ENCODE data around the gene NMNAT2. TPM values are rescaled to one million over a fixed set of nuclear protein-coding genes. Genes with fewer than 3 reads are reported as not detected.

The NMNAT2 gene
- total and polyA plus RNA-seq, 12 donors: 0.23 to 5.8 (median 2.1) TPM

- Histone ChIP-seq H3K4me1 (peaks cover 17 to 88% (median 64%) of the 10 kb centered on the region in 9 donors), H3K27ac (peak overlapping the region in 9 of 10 donors; percentile 75 to 91 (median 85)), H3K4me3 (no peak overlapping the region), H3K9me3 (peaks cover 0 to 4% (median 0%) of the 10 kb centered on the region in 11 donors), H3K27me3 (no peaks in the 10 kb centered on the region), H3K36me3 (no peaks in the 10 kb centered on the region)
- intact Hi-C loops (cut with DNase I): loop anchor here in 5 of 10 donors (10.0 kb wide), 3 partner anchors 179 to 339 kb away; partner anchors contain the start of gene SMG7 (in 1 of the 5)
- DNase-seq (no peak), ATAC-seq (no peak)
- no peak for TF ChIP-seq CTCF (IDR thresholded peaks at IDR 0.05)
- 78 to 95% methylated on average over 4 of the region's 4 CpGs for WGBS, 2 donors
These were observed 132.4 kb downstream of the NMNAT2 start for GRCh38 chr1:183285746-183286145.

- TF ChIP-seq CTCF (IDR thresholded peaks at IDR 0.05): no peak
- H3K27me3 ChIP-seq: no peaks in the 10 kb centered on the region
- ATAC-seq: no peak
- H3K4me1 ChIP-seq: peaks cover 17 to 90% (median 64%) of the 10 kb centered on the region in 9 donors
- H3K4me3 ChIP-seq: no peak overlapping the region
- no peak for DNase-seq
- no peaks in the 10 kb centered on the region for H3K36me3 ChIP-seq
- H3K27ac ChIP-seq: peak overlapping the region in 6 of 10 donors; percentile 77 to 91 (median 86)
- WGBS, 2 donors: 93 to 100% methylated on average over 1 of the region's 1 CpG
- H3K9me3 ChIP-seq: peaks cover 0 to 4% (median 0%) of the 10 kb centered on the region in 11 donors
- intact Hi-C loops (cut with DNase I): loop anchor here in 5 of 10 donors (10.0 kb wide), 3 partner anchors 180 to 340 kb away; partner anchors contain the start of gene SMG7 (in 1 of the 5)
These were observed 132.9 kb downstream of the NMNAT2 start for GRCh38 chr1:183285256-183285655.

GRCh38 chr1:183284086-183284485 is 134.1 kb downstream of the NMNAT2 start:
- no peak for DNase-seq
- peaks cover 14 to 88% (median 70%) of the 10 kb centered on the region in 9 donors for H3K4me1 ChIP-seq
- 93 to 98% methylated on average over 5 of the region's 5 CpGs for WGBS, 2 donors

GRCh38 chr1:183283286-183283685 is 134.9 kb downstream of the NMNAT2 start:
- Histone ChIP-seq H3K4me3 (no peak overlapping the region), H3K4me1 (peaks cover 14 to 88% (median 72%) of the 10 kb centered on the region in 9 donors), H3K27ac (peak overlapping the region in 8 of 10 donors; percentile 69 to 92 (median 84)), H3K27me3 (no peaks in the 10 kb centered on the region), H3K36me3 (no peaks in the 10 kb centered on the region), H3K9me3 (no peaks in the 10 kb centered on the region)
- no peak for ATAC-seq
- intact Hi-C loops (cut with DNase I): loop anchor here in 7 of 10 donors (5.0 to 10.0 kb wide), 6 partner anchors 34 to 342 kb away; partner anchors contain the start of gene SMG7 (in 4 of the 7)
- DNase-seq: no peak
- 58 to 60% methylated on average over 5 of the region's 5 CpGs for WGBS, 2 donors
- no peak for TF ChIP-seq CTCF (IDR thresholded peaks at IDR 0.05)

More at GRCh38 chr1:183284086-183284485, 134.1 kb downstream of the NMNAT2 start:
- H3K27me3 ChIP-seq: no peaks in the 10 kb centered on the region
- peaks cover 0 to 4% (median 0%) of the 10 kb centered on the region in 11 donors for H3K9me3 ChIP-seq
- intact Hi-C loops (cut with DNase I): loop anchor here in 7 of 10 donors (5.0 to 10.0 kb wide), 6 partner anchors 33 to 341 kb away; partner anchors contain the start of gene SMG7 (in 4 of the 7)
- no peak for TF ChIP-seq CTCF (IDR thresholded peaks at IDR 0.05)
- H3K36me3 ChIP-seq: no peaks in the 10 kb centered on the region
- ATAC-seq: no peak
- no peak overlapping the region for H3K4me3 ChIP-seq
- H3K27ac ChIP-seq: peak overlapping the region in 6 of 10 donors; percentile 69 to 92 (median 84)
